Glutamatergic neuron (in vitro differentiated cells): ENCODE measurements around the gene SMG6. TPM values are rescaled to one million over a fixed set of nuclear protein-coding genes. Genes with fewer than 3 reads are reported as not detected.

ENCODE experiments used
- DNase-seq: peaks from one replicate; pipeline ENCODE4 v3.0.0; 2022
- H3K27ac Mint-ChIP-seq: one replicate; pipeline ENCODE4 v1.8.0; 2020; ENCODE audit warnings: mild to moderate bottlenecking, mixed read lengths, inconsistent platforms; ENCODE audit not compliant: unreplicated experiment
- H3K27me3 Mint-ChIP-seq: one replicate; pipeline ENCODE4 v1.8.0; 2020; ENCODE audit warnings: mild to moderate bottlenecking, moderate library complexity, mixed read lengths, inconsistent platforms; ENCODE audit not compliant: unreplicated experiment
- H3K36me3 Mint-ChIP-seq: one replicate; pipeline ENCODE4 v1.8.0; 2020; ENCODE audit warnings: mild to moderate bottlenecking, mixed read lengths, inconsistent platforms; ENCODE audit not compliant: unreplicated experiment
- H3K4me1 Mint-ChIP-seq: one replicate; pipeline ENCODE4 v1.8.0; 2020; ENCODE audit warnings: mild to moderate bottlenecking, low read depth, mixed read lengths, inconsistent platforms; ENCODE audit not compliant: unreplicated experiment
- H3K4me3 Mint-ChIP-seq: one replicate; pipeline ENCODE4 v1.8.0; 2020; ENCODE audit warnings: mild to moderate bottlenecking, mixed read lengths, inconsistent platforms; ENCODE audit not compliant: unreplicated experiment
- H3K9me3 Mint-ChIP-seq: one replicate; pipeline ENCODE4 v1.8.0; 2020; ENCODE audit warnings: mild to moderate bottlenecking, moderate library complexity, mixed read lengths, inconsistent platforms; ENCODE audit not compliant: unreplicated experiment
- CTCF ChIP-seq: fragments of 200-600 bp; sonication (generic); IDR thresholded peaks from one replicate; pipeline ENCODE4 v1.5.0; 2021; ENCODE audit not compliant: partially characterized antibody, unreplicated experiment
- total RNA-seq: library from RNA; stranded (reverse); fragmentation: NEBNext Ultra II Directional; extraction: Animal tissue kit (Norgen Biotek cat#: 25700); gene quantifications from one replicate; pipeline ENCODE4 v1.2.1, GENCODE V29; 2021; ENCODE audit not compliant: unreplicated experiment

SMG6 gene
- total RNA-seq, 1 donor from 2014 or later: 42.7 TPM

- Mint-ChIP-seq H3K4me1 (peaks cover 20% of the 10 kb centered on the region), H3K4me3 (no peak overlapping the region), H3K9me3 (peaks cover 2% of the 10 kb centered on the region), H3K27me3 (peaks cover 5% of the 10 kb centered on the region), H3K36me3 (no peaks in the 10 kb centered on the region), H3K27ac (no peak overlapping the region)
- TF ChIP-seq CTCF: no peak
- no peak for DNase-seq
Observed at GRCh38 chr17:2107506-2107905, 196.1 kb downstream of the SMG6 start.

GRCh38 chr17:2107050-2107449 is 196.5 kb downstream of the SMG6 start:
- Mint-ChIP-seq H3K4me3 (no peak overlapping the region), H3K36me3 (no peaks in the 10 kb centered on the region), H3K4me1 (peaks cover 20% of the 10 kb centered on the region), H3K27me3 (peaks cover 5% of the 10 kb centered on the region), H3K27ac (no peak overlapping the region), H3K9me3 (peaks cover 2% of the 10 kb centered on the region)
- TF ChIP-seq CTCF: no peak
- no peak for DNase-seq

GRCh38 chr17:2106308-2106955 is 197.2 kb downstream of the SMG6 start:
- TF ChIP-seq CTCF: no peak
- no peak for DNase-seq
- Mint-ChIP-seq H3K27me3 (peaks cover 5% of the 10 kb centered on the region), H3K36me3 (no peaks in the 10 kb centered on the region), H3K9me3 (peaks cover 2% of the 10 kb centered on the region), H3K4me1 (peaks cover 20% of the 10 kb centered on the region), H3K4me3 (no peak overlapping the region), H3K27ac (no peak overlapping the region)

GRCh38 chr17:2105663-2106062 is 197.9 kb downstream of the SMG6 start:
- no peak overlapping the region for H3K4me3 Mint-ChIP-seq
- H3K27ac Mint-ChIP-seq: no peak overlapping the region
- H3K36me3 Mint-ChIP-seq: no peaks in the 10 kb centered on the region
- no peak for TF ChIP-seq CTCF
- H3K9me3 Mint-ChIP-seq: peaks cover 2% of the 10 kb centered on the region
- DNase-seq: no peak
- H3K4me1 Mint-ChIP-seq: peaks cover 20% of the 10 kb centered on the region
- H3K27me3 Mint-ChIP-seq: peaks cover 5% of the 10 kb centered on the region

GRCh38 chr17:2102931-2103809 is 200.4 kb downstream of the SMG6 start:
- peaks cover 5% of the 10 kb centered on the region for H3K27me3 Mint-ChIP-seq
- TF ChIP-seq CTCF: no peak
- H3K4me1 Mint-ChIP-seq: peaks cover 20% of the 10 kb centered on the region
- H3K27ac Mint-ChIP-seq: no peak overlapping the region
- no peaks in the 10 kb centered on the region for H3K36me3 Mint-ChIP-seq
- H3K4me3 Mint-ChIP-seq: no peak overlapping the region
- DNase-seq: no peak
- H3K9me3 Mint-ChIP-seq: peaks cover 2% of the 10 kb centered on the region
